Mesendoderm (in vitro differentiated cells): ENCODE data around the gene TMEM239.
"Not testable (repeated sequence)": the region's sequence is repeated elsewhere in the genome, so short reads cannot be mapped to it uniquely, and the experiment has no call there.

ENCODE experiments used
- DNase-seq: peaks from one replicate; pipeline ENCODE4 v3.0.0; 2013
- H2AK5ac ChIP-seq: 2 replicates; pipeline ENCODE4 v1.6.1; 2013; ENCODE audit warnings: low read length, inconsistent platforms
- H2BK120ac ChIP-seq: 2 replicates; pipeline ENCODE4 v1.6.1; 2013; ENCODE audit warnings: low read depth, mild to moderate bottlenecking, low read length, moderate library complexity, mixed read lengths
- H2BK15ac ChIP-seq: replicated peaks from 2 replicates; pipeline ENCODE4 v1.6.1; 2013; ENCODE audit warnings: low read depth, mild to moderate bottlenecking, moderate library complexity
- H2BK5ac ChIP-seq: 2 replicates; pipeline ENCODE4 v1.6.1; 2013; ENCODE audit warnings: low read length, inconsistent platforms
- H3K18ac ChIP-seq: 2 replicates; pipeline ENCODE4 v1.6.1; 2013; ENCODE audit warnings: mild to moderate bottlenecking, low read length, mixed read lengths
- H3K23ac ChIP-seq: one replicate; pipeline ENCODE4 v1.6.1; 2013; ENCODE audit warnings: low read length
- H3K27ac ChIP-seq: 2 replicates; pipeline ENCODE4 v1.5.1; 2013; ENCODE audit warnings: low read depth, mild to moderate bottlenecking, inconsistent platforms, low read length, moderate library complexity
- H3K27me3 ChIP-seq: 2 replicates; pipeline ENCODE4 v1.6.1; 2013; ENCODE audit warnings: low read length, control low read depth, mild to moderate bottlenecking, inconsistent platforms; ENCODE audit not compliant: insufficient read depth, poor library complexity
- H3K36me3 ChIP-seq: 2 replicates; pipeline ENCODE4 v1.6.1; 2013; ENCODE audit warnings: low read length, inconsistent platforms; ENCODE audit not compliant: control insufficient read depth, insufficient read depth
- H3K4ac ChIP-seq: one replicate; pipeline ENCODE4 v1.6.1; 2013; ENCODE audit warnings: low read depth, mild to moderate bottlenecking, low read length, moderate library complexity
- H3K4me1 ChIP-seq: 2 replicates; pipeline ENCODE4 v1.6.1; 2013; ENCODE audit warnings: low read depth, low read length, inconsistent platforms; ENCODE audit not compliant: control insufficient read depth
- H3K4me2 ChIP-seq: 2 replicates; pipeline ENCODE4 v1.6.1; 2013; ENCODE audit warnings: low read length
- H3K4me3 ChIP-seq: 2 replicates; pipeline ENCODE4 v1.5.1; 2013; ENCODE audit warnings: mild to moderate bottlenecking, low read length
- H3K56ac ChIP-seq: one replicate; pipeline ENCODE4 v1.6.1; 2013; ENCODE audit warnings: low read length
- H3K79me1 ChIP-seq: 2 replicates; pipeline ENCODE4 v1.6.1; 2013; ENCODE audit warnings: low read length, inconsistent platforms
- H3K79me2 ChIP-seq: 2 replicates; pipeline ENCODE4 v1.6.1; 2013; ENCODE audit warnings: mild to moderate bottlenecking, low read length; ENCODE audit not compliant: control insufficient read depth, insufficient read depth
- H3K9ac ChIP-seq: 2 replicates; pipeline ENCODE4 v1.6.1; 2013; ENCODE audit warnings: low read length, inconsistent platforms
- H4K5ac ChIP-seq: one replicate; pipeline ENCODE4 v1.6.1; 2013; ENCODE audit warnings: low read length
- H4K8ac ChIP-seq: one replicate; pipeline ENCODE4 v1.6.1; 2013; ENCODE audit warnings: low read depth, mild to moderate bottlenecking, control low read depth, low read length, moderate library complexity
- WGBS: extraction: QIAGEN DNeasy Blood & Tissue Kit; methylation state at CpG from one replicate; pipeline ENCODE4 v1.1.7; 2013; ENCODE audit warnings: low lambda C conversion rate, missing lambda C conversion rate; ENCODE audit not compliant: insufficient coverage; ENCODE audit errors: extremely low coverage; 5-methylcytosine and 5-hydroxymethylcytosine counted together

Gene TMEM239

GRCh38 chr20:2829376-2829775 lies 13.2 kb downstream of the TMEM239 start:
- WGBS: no CpG with 5 or more reads among the region's 6 CpGs
- Histone ChIP-seq H3K23ac (no peak overlapping the region), H2BK120ac (no peak overlapping the region), H2BK15ac (no peak overlapping the region), H3K4me1 (no peaks in the 10 kb centered on the region), H3K4me2 (no peak overlapping the region), H3K56ac (no peak overlapping the region), H3K4me3 (no peak overlapping the region), H3K4ac (no peak overlapping the region), H3K36me3 (no peaks in the 10 kb centered on the region), H3K27me3 (no peaks in the 10 kb centered on the region), H3K79me2 (no peaks in the 10 kb centered on the region), H2BK5ac (no peak overlapping the region), H4K8ac (no peak overlapping the region), H3K9ac (no peak overlapping the region), H4K5ac (no peak overlapping the region), H3K27ac (no peak overlapping the region), H3K18ac (no peak overlapping the region), H3K79me1 (no peaks in the 10 kb centered on the region), H2AK5ac (no peak overlapping the region)
- no peak for DNase-seq

- not testable (repeated sequence) for H3K4me1 ChIP-seq, H3K23ac ChIP-seq, H2AK5ac ChIP-seq, H4K5ac ChIP-seq, H3K27me3 ChIP-seq, H3K9ac ChIP-seq, H3K79me1 ChIP-seq, H3K4ac ChIP-seq, DNase-seq, H3K4me3 ChIP-seq, H3K27ac ChIP-seq, H2BK120ac ChIP-seq, H2BK15ac ChIP-seq, H3K36me3 ChIP-seq, H2BK5ac ChIP-seq, H3K79me2 ChIP-seq, H3K56ac ChIP-seq, H4K8ac ChIP-seq, H3K4me2 ChIP-seq, H3K18ac ChIP-seq
- no CpG with 5 or more reads among the region's 7 CpGs for WGBS
These were observed 15.0 kb downstream of the TMEM239 start for GRCh38 chr20:2831206-2831605.

DNA sequence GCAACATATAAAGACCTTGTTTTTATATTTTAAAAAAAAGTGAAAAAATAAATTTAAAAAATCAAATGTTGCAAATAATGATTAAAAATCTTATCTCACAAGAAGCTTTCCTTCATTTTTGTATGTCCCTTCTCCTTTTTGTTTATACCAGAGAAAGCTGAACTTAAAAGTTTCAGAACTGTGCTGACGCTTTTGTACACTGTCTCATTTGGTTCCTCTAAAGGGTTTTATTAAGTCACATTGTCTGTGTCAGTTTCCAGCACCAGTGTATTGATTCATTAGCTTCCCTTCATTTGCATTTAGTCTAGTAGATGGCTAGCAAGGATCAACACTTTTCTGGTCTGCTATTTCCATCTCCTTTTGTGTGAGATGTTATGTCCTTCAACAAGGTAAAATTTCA lies 17.6 kb downstream of the TMEM239 start:
- no peak overlapping the region for H3K23ac ChIP-seq
- no peak overlapping the region for H2BK120ac ChIP-seq
- WGBS: no CpG with 5 or more reads among the region's 1 CpG
- no peak overlapping the region for H3K4me3 ChIP-seq
- H4K5ac ChIP-seq: no peak overlapping the region
- H3K79me1 ChIP-seq: no peaks in the 10 kb centered on the region
- H4K8ac ChIP-seq: no peak overlapping the region
- H2BK15ac ChIP-seq: no peak overlapping the region
- H3K4me2 ChIP-seq: no peak overlapping the region
- no peak overlapping the region for H2AK5ac ChIP-seq
- H3K27me3 ChIP-seq: no peaks in the 10 kb centered on the region
- H3K56ac ChIP-seq: no peak overlapping the region
- DNase-seq: no peak
- H2BK5ac ChIP-seq: no peak overlapping the region
- no peaks in the 10 kb centered on the region for H3K4me1 ChIP-seq
- H3K36me3 ChIP-seq: no peaks in the 10 kb centered on the region
- no peaks in the 10 kb centered on the region for H3K79me2 ChIP-seq
- H3K4ac ChIP-seq: no peak overlapping the region
- no peak overlapping the region for H3K18ac ChIP-seq
- no peak overlapping the region for H3K27ac ChIP-seq
- H3K9ac ChIP-seq: no peak overlapping the region

DNA sequence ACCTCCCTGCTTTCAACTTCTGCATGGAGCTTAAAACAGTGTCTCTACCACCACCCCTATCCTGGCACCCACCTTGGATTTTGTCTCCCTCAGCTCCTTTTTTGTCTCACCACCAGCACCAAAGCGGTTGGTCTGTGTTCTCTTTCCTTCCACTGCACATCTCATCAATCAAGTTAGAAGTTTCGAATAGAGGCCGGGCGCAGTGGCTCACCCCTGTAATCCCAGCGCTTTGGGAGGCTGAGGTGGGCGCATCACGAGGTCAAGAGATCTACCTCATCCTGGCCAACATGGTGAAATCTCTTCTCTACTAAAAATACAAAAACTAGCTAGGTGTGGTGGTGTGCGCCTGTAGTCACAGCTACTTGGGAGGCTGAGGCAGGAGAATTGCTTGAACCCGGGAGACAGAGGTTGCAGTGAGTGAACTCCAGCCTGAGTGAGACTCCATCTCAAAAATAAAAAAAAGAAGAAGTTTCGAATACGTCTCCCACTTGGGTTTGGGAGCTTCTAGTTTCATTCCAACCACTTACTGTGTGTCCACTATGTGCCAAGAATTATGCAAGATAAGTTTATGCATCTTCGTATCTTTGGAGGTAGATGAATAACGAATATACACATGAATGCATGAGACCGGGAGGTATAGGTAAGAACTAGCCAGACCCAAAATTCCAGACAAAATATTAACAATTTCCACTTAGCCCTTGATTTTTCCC lies 18.4 kb downstream of the TMEM239 start:
- no CpG with 5 or more reads among the region's 14 CpGs for WGBS

DNA sequence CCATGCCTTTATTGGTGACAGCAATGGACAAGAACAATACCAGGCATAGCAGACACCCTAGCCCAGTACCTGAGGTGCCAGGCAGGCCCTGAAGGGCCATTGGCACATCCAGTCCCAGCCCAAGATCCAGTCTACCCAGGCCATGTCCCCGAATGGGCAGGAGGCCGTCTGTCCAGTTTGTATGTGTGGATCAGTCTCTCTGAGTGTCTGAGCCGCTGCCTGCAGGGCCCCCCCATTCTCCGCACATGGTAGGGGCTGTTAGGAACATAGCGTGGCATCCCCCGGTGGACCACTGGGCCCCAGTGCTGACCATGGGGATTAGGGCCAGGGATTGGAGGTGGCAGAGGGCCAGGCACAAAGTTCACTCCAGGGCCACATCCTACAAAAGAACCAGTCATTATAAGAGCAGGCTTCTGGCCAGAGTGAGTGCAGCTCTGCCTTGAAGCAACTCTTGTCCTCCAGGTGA lies 19.2 kb downstream of the TMEM239 start:
- no peaks in the 10 kb centered on the region for H3K4me1 ChIP-seq
- DNase-seq: no peak
- H4K5ac ChIP-seq: no peak overlapping the region
- H3K27me3 ChIP-seq: no peaks in the 10 kb centered on the region
- H2AK5ac ChIP-seq: no peak overlapping the region
- WGBS: no CpG with 5 or more reads among the region's 6 CpGs
- H3K56ac ChIP-seq: no peak overlapping the region
- no peak overlapping the region for H3K9ac ChIP-seq
- no peaks in the 10 kb centered on the region for H3K79me1 ChIP-seq
- H3K4me3 ChIP-seq: no peak overlapping the region
- H3K4me2 ChIP-seq: no peak overlapping the region
- H3K4ac ChIP-seq: no peak overlapping the region
- no peak overlapping the region for H2BK5ac ChIP-seq
- no peaks in the 10 kb centered on the region for H3K36me3 ChIP-seq
- no peak overlapping the region for H2BK120ac ChIP-seq
- no peak overlapping the region for H2BK15ac ChIP-seq
- H4K8ac ChIP-seq: no peak overlapping the region
- H3K79me2 ChIP-seq: no peaks in the 10 kb centered on the region
- H3K27ac ChIP-seq: no peak overlapping the region
- H3K23ac ChIP-seq: no peak overlapping the region
- no peak overlapping the region for H3K18ac ChIP-seq

More for the DNA sequence above, 18.4 kb downstream of the TMEM239 start:
- no peak overlapping the region for H4K8ac ChIP-seq
- no peaks in the 10 kb centered on the region for H3K27me3 ChIP-seq
- no peak overlapping the region for H2BK120ac ChIP-seq
- H4K5ac ChIP-seq: no peak overlapping the region
- DNase-seq: no peak
- no peak overlapping the region for H3K23ac ChIP-seq
- no peaks in the 10 kb centered on the region for H3K79me1 ChIP-seq
- no peaks in the 10 kb centered on the region for H3K36me3 ChIP-seq
- H3K4me2 ChIP-seq: no peak overlapping the region
- H2BK5ac ChIP-seq: no peak overlapping the region
- no peak overlapping the region for H3K27ac ChIP-seq
- no peaks in the 10 kb centered on the region for H3K4me1 ChIP-seq
- H3K4ac ChIP-seq: no peak overlapping the region
- no peak overlapping the region for H2AK5ac ChIP-seq
- H3K79me2 ChIP-seq: no peaks in the 10 kb centered on the region
- no peak overlapping the region for H3K18ac ChIP-seq
- H3K4me3 ChIP-seq: no peak overlapping the region
- H3K56ac ChIP-seq: no peak overlapping the region
- no peak overlapping the region for H2BK15ac ChIP-seq
- no peak overlapping the region for H3K9ac ChIP-seq

DNA sequence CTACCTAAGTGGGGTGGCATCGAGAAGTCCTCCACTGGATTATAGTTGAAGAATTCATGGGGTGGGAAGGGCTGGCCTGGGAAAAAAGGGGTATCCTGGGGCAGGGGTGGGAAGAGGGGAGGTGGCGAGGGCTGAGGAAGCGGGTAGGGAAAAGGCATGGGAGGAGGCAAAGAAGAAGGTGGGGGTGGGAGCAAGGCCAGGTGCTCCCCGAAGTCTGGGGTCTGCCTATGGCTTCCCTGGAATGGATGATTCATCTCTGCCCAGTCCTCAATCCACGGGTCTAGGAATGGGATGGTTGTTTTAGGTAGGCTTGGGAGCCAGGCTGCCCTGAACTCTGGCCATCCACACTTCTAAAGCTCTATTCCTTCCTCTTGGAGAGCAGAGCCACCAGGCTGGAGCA lies 19.9 kb downstream of the TMEM239 start:
- Histone ChIP-seq H4K8ac (no peak overlapping the region), H3K4me2 (no peak overlapping the region), H3K18ac (no peak overlapping the region), H2BK15ac (no peak overlapping the region), H3K36me3 (no peaks in the 10 kb centered on the region), H2AK5ac (no peak overlapping the region), H2BK120ac (no peak overlapping the region), H3K27ac (no peak overlapping the region), H4K5ac (no peak overlapping the region), H3K4me3 (no peak overlapping the region), H3K9ac (no peak overlapping the region), H3K4ac (no peak overlapping the region), H3K27me3 (no peaks in the 10 kb centered on the region), H3K23ac (no peak overlapping the region), H2BK5ac (no peak overlapping the region), H3K79me1 (no peaks in the 10 kb centered on the region), H3K79me2 (no peaks in the 10 kb centered on the region), H3K56ac (no peak overlapping the region), H3K4me1 (no peaks in the 10 kb centered on the region)
- no CpG with 5 or more reads among the region's 5 CpGs for WGBS
- DNase-seq: no peak
